Loucy (cell line): ENCODE measurements around the gene RGS6.

Source experiments
- H2AFZ ChIP-seq: fragments of 200-600 bp; sonication (generic); 2 replicates; pipeline ENCODE4 v1.6.0; 2016; ENCODE audit warnings: antibody characterized with exemption, mild to moderate bottlenecking, low read length, moderate library complexity
- H3F3A ChIP-seq: fragments of 200-600 bp; 2 replicates; pipeline ENCODE4 v1.6.0; 2016; ENCODE audit warnings: antibody characterized with exemption, low read depth, mild to moderate bottlenecking
- H3K27me3 ChIP-seq: fragments of 200-600 bp; sonication (generic); 2 replicates; pipeline ENCODE4 v1.6.1; 2014; ENCODE audit warnings: low read length, mild to moderate bottlenecking; ENCODE audit not compliant: insufficient read depth, poor library complexity, severe bottlenecking
- H3K36me3 ChIP-seq: fragments of 200-600 bp; sonication (generic); 2 replicates; pipeline ENCODE4 v1.6.1; 2016; ENCODE audit warnings: low read length; ENCODE audit not compliant: insufficient read depth
- H3K4me1 ChIP-seq: fragments of 200-600 bp; sonication (generic); 2 replicates; pipeline ENCODE4 v1.5.1; 2014; ENCODE audit warnings: low read length, mild to moderate bottlenecking; ENCODE audit not compliant: insufficient read depth, poor library complexity, severe bottlenecking
- H3K4me2 ChIP-seq: fragments of 200-600 bp; sonication (generic); 2 replicates; pipeline ENCODE4 v1.6.0; 2014; ENCODE audit warnings: antibody characterized with exemption, low read length, low read depth, mild to moderate bottlenecking; ENCODE audit not compliant: poor library complexity, severe bottlenecking
- H3K4me3 ChIP-seq: fragments of 200-600 bp; sonication (generic); 2 replicates; pipeline ENCODE4 v1.5.1; 2014; ENCODE audit warnings: low read length, mild to moderate bottlenecking, mixed read lengths; ENCODE audit not compliant: poor library complexity, severe bottlenecking
- H3K79me2 ChIP-seq: fragments of 200-600 bp; sonication (generic); 2 replicates; pipeline ENCODE4 v1.6.1; 2014; ENCODE audit warnings: low read length; ENCODE audit not compliant: insufficient read depth
- H3K9ac ChIP-seq: fragments of 200-600 bp; sonication (generic); 2 replicates; pipeline ENCODE4 v1.6.0; 2014; ENCODE audit warnings: mild to moderate bottlenecking, low read depth, low read length, moderate library complexity; ENCODE audit not compliant: poor library complexity, severe bottlenecking
- H3K9me2 ChIP-seq: fragments of 200-600 bp; sonication (generic); replicated peaks from 2 replicates; pipeline ENCODE4 v1.6.1; 2016; ENCODE audit warnings: low read depth, low read length, mixed read lengths
- H3K9me3 ChIP-seq: fragments of 200-600 bp; sonication (generic); 2 replicates; pipeline ENCODE4 v1.6.1; 2014; ENCODE audit warnings: mild to moderate bottlenecking, antibody characterized with exemption, low read length, low read depth; ENCODE audit not compliant: insufficient read depth
- H4K20me1 ChIP-seq: fragments of 200-600 bp; sonication (generic); 2 replicates; pipeline ENCODE4 v1.6.0; 2014; ENCODE audit warnings: antibody characterized with exemption, low read length, mild to moderate bottlenecking; ENCODE audit not compliant: insufficient read depth, poor library complexity, severe bottlenecking
- CTCF ChIP-seq: fragments of 200-600 bp; sonication (generic); conservative IDR thresholded peaks from 2 replicates; pipeline ENCODE4 v1.5.1; 2014; ENCODE audit warnings: mild to moderate bottlenecking, antibody characterized with exemption, low read length
- EZH2phosphoT487 ChIP-seq: fragments of 200-600 bp; IDR thresholded peaks from 2 replicates; pipeline ENCODE4 v1.6.1; 2018; ENCODE audit warnings: antibody characterized with exemption, mild to moderate bottlenecking, moderate library complexity, borderline replicate concordance

RGS6 gene

DNA sequence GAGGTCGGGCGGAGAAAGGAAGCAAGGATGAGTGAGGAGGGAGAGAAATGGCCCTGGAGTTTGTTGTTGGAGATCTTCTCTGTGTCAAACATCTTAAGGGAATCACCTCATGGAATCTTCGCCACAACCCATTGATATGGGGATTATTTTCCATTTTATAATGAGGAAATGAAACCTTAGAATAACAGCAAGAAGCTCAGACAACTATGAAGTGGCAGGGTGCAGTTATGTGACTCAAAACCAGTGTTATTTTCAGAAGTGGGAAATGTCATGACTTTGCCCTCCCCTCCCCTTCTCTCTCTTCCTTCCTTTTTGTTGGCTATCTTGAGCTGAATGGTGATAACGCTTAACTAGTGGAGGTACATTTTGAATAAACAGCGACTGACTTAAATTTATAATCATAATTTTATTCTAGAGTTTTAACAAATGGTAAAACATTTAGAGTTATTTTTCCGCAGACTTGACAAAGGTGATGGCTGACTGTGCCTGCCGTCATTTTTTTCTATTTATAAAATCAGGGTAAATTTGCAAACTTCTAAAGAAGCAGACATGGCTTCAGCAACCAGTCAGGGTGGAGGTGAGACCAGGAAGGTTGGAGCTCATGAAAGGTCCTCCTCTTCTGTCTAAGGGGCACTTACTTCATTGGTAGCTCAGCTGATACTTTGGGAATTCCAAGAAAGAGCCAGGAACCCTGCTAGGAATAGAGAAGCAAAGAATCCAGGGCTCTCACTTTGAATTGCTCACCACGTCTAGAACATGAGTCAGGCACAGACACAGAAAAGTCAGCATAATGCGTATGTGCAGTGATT lies 232.4 kb downstream of the RGS6 start:
- no peak for TF ChIP-seq CTCF
- TF ChIP-seq EZH2phosphoT487: no peak
- Histone ChIP-seq H3K27me3 (no peaks in the 10 kb centered on the region), H3K9ac (peak overlapping the region; percentile 62), H3K9me2 (no peaks in the 10 kb centered on the region), H3K4me2 (peak overlapping the region; percentile 66), H3K79me2 (no peaks in the 10 kb centered on the region; the same call in 1 of the 2 replicates), H3F3A (no peaks in the 10 kb centered on the region), H3K9me3 (no peaks in the 10 kb centered on the region), H3K36me3 (no peaks in the 10 kb centered on the region), H3K4me1 (peaks cover 32% of the 10 kb centered on the region), H3K4me3 (peak overlapping the region; percentile 41), H2AFZ (peak overlapping the region; percentile 74; the same call in 1 of the 2 replicates), H4K20me1 (no peaks in the 10 kb centered on the region)

GRCh38 chr14:72165229-72165698 lies 233.0 kb downstream of the RGS6 start:
- Histone ChIP-seq H3K4me2 (peak overlapping the region; percentile 66), H3K79me2 (no peaks in the 10 kb centered on the region; the same call in 1 of the 2 replicates), H3K9me3 (no peaks in the 10 kb centered on the region), H3F3A (no peaks in the 10 kb centered on the region), H3K4me1 (peaks cover 37% of the 10 kb centered on the region), H3K9me2 (no peaks in the 10 kb centered on the region), H3K27me3 (no peaks in the 10 kb centered on the region), H3K36me3 (no peaks in the 10 kb centered on the region), H3K4me3 (no peak overlapping the region), H2AFZ (peak overlapping the region; percentile 1; the same call in 1 of the 2 replicates), H4K20me1 (no peaks in the 10 kb centered on the region), H3K9ac (no peak overlapping the region)
- TF ChIP-seq EZH2phosphoT487 (no peak), CTCF (no peak)

GRCh38 chr14:72169521-72169920 lies 237.3 kb downstream of the RGS6 start:
- no peaks in the 10 kb centered on the region for H3K9me2 ChIP-seq
- no peak overlapping the region for H2AFZ ChIP-seq
- no peaks in the 10 kb centered on the region for H3K27me3 ChIP-seq
- H3K4me2 ChIP-seq: no peak overlapping the region
- H4K20me1 ChIP-seq: no peaks in the 10 kb centered on the region
- H3K9ac ChIP-seq: no peak overlapping the region
- no peaks in the 10 kb centered on the region; the same call in 1 of the 2 replicates for H3K79me2 ChIP-seq
- H3K9me3 ChIP-seq: no peaks in the 10 kb centered on the region
- TF ChIP-seq CTCF: no peak
- no peak for TF ChIP-seq EZH2phosphoT487
- no peaks in the 10 kb centered on the region for H3K36me3 ChIP-seq
- peaks cover 56% of the 10 kb centered on the region for H3K4me1 ChIP-seq
- H3K4me3 ChIP-seq: no peak overlapping the region
- H3F3A ChIP-seq: no peaks in the 10 kb centered on the region
